ENCODE data around the gene QRICH2. TPM values are rescaled to one million over a fixed set of nuclear protein-coding genes. Genes with fewer than 3 reads are reported as not detected.
"Not testable (repeated sequence)": the region's sequence is repeated elsewhere in the genome, so short reads cannot be mapped to it uniquely, and the experiment has no call there.

Gene QRICH2
- total and polyA plus RNA-seq, 9 of the 15 experiments (the other 6 are each of a cell fraction or from before 2014, with no cell fraction given), result 0.03 to 1.6 (median 0.81) TPM

DNA sequence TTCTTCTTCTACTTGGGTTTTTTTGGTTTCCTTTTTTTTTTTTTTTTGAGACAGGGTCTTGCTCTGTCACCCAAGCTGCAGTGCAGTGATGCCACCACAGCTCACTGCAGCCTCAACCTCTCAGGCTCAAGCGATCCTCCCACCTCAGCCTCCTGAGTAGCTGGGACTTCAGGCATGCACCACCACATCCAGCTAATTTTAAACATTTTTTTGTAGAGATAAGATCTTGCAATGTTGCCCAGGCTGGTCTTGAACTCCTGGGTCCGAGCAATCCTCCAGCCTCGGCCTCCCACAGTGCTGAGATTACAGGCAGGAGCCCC, 3.0 kb downstream of the QRICH2 start:
- H3K27me3 ChIP-seq (ENCODE audit: control insufficient read depth in 2 of 2, insufficient read depth in 2 of 2, low read length in 2 of 2); H3K4me2 ChIP-seq (ENCODE audit: insufficient read depth, low read length); H3K79me2 ChIP-seq (ENCODE audit: control insufficient read depth, insufficient read depth, low read length); FAIRE-seq; H3K9me3 ChIP-seq (replicated peaks; ENCODE audit: control insufficient read depth, insufficient read depth, low read depth, low read length); H2AFZ ChIP-seq (ENCODE audit: low read depth, low read length); H4K20me1 ChIP-seq (replicated peaks; ENCODE audit: control insufficient read depth, insufficient read depth, low read length); H3K4me3 ChIP-seq; ATAC-seq; DNase-seq (ENCODE audit: extremely low read depth in 1 of 4, low spot score in 3 of 4); H3K36me3 ChIP-seq (ENCODE audit: control insufficient read depth, insufficient read depth, low read length); H3K4me1 ChIP-seq (replicated peaks in 1 of 2; ENCODE audit: control insufficient read depth in 2 of 2, insufficient read depth in 2 of 2, low read length in 2 of 2); H3K27ac ChIP-seq (ENCODE audit: extremely low read depth, low read depth, low read length); H3K9me1 ChIP-seq (ENCODE audit: control insufficient read depth, insufficient read depth, low read length); in situ Hi-C loops (cut with MboI); BruUV-seq (replicated peaks): not testable (repeated sequence)
- ChIA-PET CTCF (ENCODE audit: low intra/inter-chr PET ratio) (interaction anchor here (0.7 to 3.8 kb wide), 3 partner anchors 82 to 148 kb away, joined by 3 to 38 read pairs (median 3); partner anchors contain the start of gene UBE2O), POLR2A (interaction anchor here (0.6 to 1.4 kb wide), 4 partner anchors 81 to 402 kb away, joined by 3 to 5 read pairs (median 4); no protein-coding TSS in a partner anchor)
- intact Hi-C loops (cut with micrococcal nuclease), result loop anchor here (2.0 kb wide), 1 partner anchor 154 kb away; no protein-coding TSS in a partner anchor
- 86% methylated on average over 3 of the region's 3 CpGs for WGBS (ENCODE audit: insufficient coverage, low coverage, missing lambda C conversion rate)
- peak overlapping the region in 1 of 2 experiments; percentile 10; a peak in 1 of 4 replicates for H3K9ac ChIP-seq (ENCODE audit: insufficient read depth in 1 of 2, low read depth in 2 of 2, low read length in 2 of 2)

GRCh38 chr17:76304226-76305134, 3.6 kb downstream of the QRICH2 start:
- no peak for FAIRE-seq
- no peaks in the 10 kb centered on the region for H3K27me3 ChIP-seq (ENCODE audit: control insufficient read depth in 2 of 2, insufficient read depth in 2 of 2, low read length in 2 of 2)
- intact Hi-C loops (cut with micrococcal nuclease), result loop anchor here (2.0 to 5.0 kb wide), 2 partner anchors 154 to 203 kb away; no protein-coding TSS in a partner anchor
- H3K79me2 ChIP-seq (ENCODE audit: control insufficient read depth, insufficient read depth, low read length), result no peaks in the 10 kb centered on the region
- ATAC-seq, result no peak
- no peaks in the 10 kb centered on the region for H3K9me1 ChIP-seq (ENCODE audit: control insufficient read depth, insufficient read depth, low read length)
- in situ Hi-C loops (cut with MboI), result loop anchor here (5.0 kb wide), 2 partner anchors 98 to 203 kb away; no protein-coding TSS in a partner anchor
- H3K36me3 ChIP-seq (ENCODE audit: control insufficient read depth, insufficient read depth, low read length), result 0 out of 3 replicates have a peak, but pooled peaks cover 1% of the 10 kb centered on the region
- peaks cover 0 to 4% of the 10 kb centered on the region in 2 experiments; a peak in 3 of 5 replicates for H3K4me1 ChIP-seq (replicated peaks in 1 of 2; ENCODE audit: control insufficient read depth in 2 of 2, insufficient read depth in 2 of 2, low read length in 2 of 2)
- no peak overlapping the region for H3K27ac ChIP-seq (ENCODE audit: extremely low read depth, low read depth, low read length)
- no peak overlapping the region for H3K4me2 ChIP-seq (ENCODE audit: insufficient read depth, low read length)
- 76% methylated on average over 17 of the region's 17 CpGs for WGBS (ENCODE audit: insufficient coverage, low coverage, missing lambda C conversion rate)
- DNase-seq (ENCODE audit: extremely low read depth in 1 of 4, low spot score in 3 of 4), result no peak
- no peaks in the 10 kb centered on the region for H3K9me3 ChIP-seq (replicated peaks; ENCODE audit: control insufficient read depth, insufficient read depth, low read depth, low read length)
- H4K20me1 ChIP-seq (replicated peaks; ENCODE audit: control insufficient read depth, insufficient read depth, low read length), result no peaks in the 10 kb centered on the region
- BruUV-seq (replicated peaks), result no TSS peak
- POLR2A ChIA-PET, result interaction anchor here (0.6 to 1.4 kb wide), 7 partner anchors 82 to 401 kb away, joined by 3 to 5 read pairs (median 3); no protein-coding TSS in a partner anchor
- no peak overlapping the region for H3K4me3 ChIP-seq
- CTCF ChIA-PET (ENCODE audit: low intra/inter-chr PET ratio), result interaction anchor here (0.6 to 3.8 kb wide), 6 partner anchors 82 to 411 kb away, joined by 3 to 38 read pairs (median 4); no protein-coding TSS in a partner anchor
- peak overlapping the region in 1 of 2 experiments; percentile 49; a peak in 1 of 4 replicates for H3K9ac ChIP-seq (ENCODE audit: insufficient read depth in 1 of 2, low read depth in 2 of 2, low read length in 2 of 2)
- no peak overlapping the region for H2AFZ ChIP-seq (ENCODE audit: low read depth, low read length)
- TF ChIP-seq ZNF354B (CRISPR knock-in tag; IDR thresholded peaks at IDR 0.05) (no peak), ZNF395 (CRISPR knock-in tag; IDR thresholded peaks at IDR 0.05) (no peak), POLR2G (IDR thresholded peaks at IDR 0.05; ENCODE audit: low read depth, low read length) (no peak), MTA3 (IDR thresholded peaks at IDR 0.05; ENCODE audit: borderline replicate concordance) (no peak), TEAD4 (IDR thresholded peaks at IDR 0.05; ENCODE audit: low read length) (no peak), TEAD4 (CRISPR knock-in tag; IDR thresholded peaks at IDR 0.05; ENCODE audit: borderline replicate concordance) (no peak), PURB (CRISPR knock-in tag; IDR thresholded peaks at IDR 0.05; ENCODE audit: low read depth) (no peak), ZNF197 (CRISPR knock-in tag; IDR thresholded peaks at IDR 0.05; ENCODE audit: low read depth) (no peak), ZNF586 (CRISPR knock-in tag; conservative IDR thresholded peaks at IDR 0.05) (no peak), PHTF2 (CRISPR knock-in tag; IDR thresholded peaks at IDR 0.05) (no peak)
- TF ChIP-seq, protein P1, sequence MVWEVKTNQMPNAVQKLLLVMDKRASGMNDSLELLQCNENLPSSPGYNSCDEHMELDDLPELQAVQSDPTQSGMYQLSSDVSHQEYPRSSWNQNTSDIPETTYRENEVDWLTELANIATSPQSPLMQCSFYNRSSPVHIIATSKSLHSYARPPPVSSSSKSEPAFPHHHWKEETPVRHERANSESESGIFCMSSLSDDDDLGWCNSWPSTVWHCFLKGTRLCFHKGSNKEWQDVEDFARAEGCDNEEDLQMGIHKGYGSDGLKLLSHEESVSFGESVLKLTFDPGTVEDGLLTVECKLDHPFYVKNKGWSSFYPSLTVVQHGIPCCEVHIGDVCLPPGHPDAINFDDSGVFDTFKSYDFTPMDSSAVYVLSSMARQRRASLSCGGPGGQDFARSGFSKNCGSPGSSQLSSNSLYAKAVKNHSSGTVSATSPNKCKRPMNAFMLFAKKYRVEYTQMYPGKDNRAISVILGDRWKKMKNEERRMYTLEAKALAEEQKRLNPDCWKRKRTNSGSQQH (CRISPR knock-in tag; IDR thresholded peaks at IDR 0.05), result no peak

Measured in K562 (cell line).